Activated B cell treated with CpG ODN at 0.5 μM for 24 hours (primary cell): Measurements from ENCODE around the gene RNH1. TPM values are rescaled to one million over a fixed set of nuclear protein-coding genes. Genes with fewer than 3 reads are reported as not detected.

Source experiments
- ATAC-seq: fragments of 200-7000 bp; cut with Tn5 transposase; one replicate; pipeline ENCODE4 v1.10.0; 2021; ENCODE audit warnings: low read depth, mild to moderate bottlenecking, moderate library complexity
- CTCF ChIA-PET: fragments of 350-600 bp; sonication (Branson Sonifier 250); formaldehyde crosslinking; loops from one replicate; lab custom pipeline; 2021; ENCODE audit warnings: antibody characterized with exemption; lab: Charles Lee
- POLR2A ChIA-PET: fragments of 350-600 bp; sonication (Branson Sonifier 250); formaldehyde crosslinking; loops from one replicate; lab custom pipeline; 2021; ENCODE audit warnings: antibody characterized with exemption; lab: Charles Lee
- DNase-seq: peaks from one replicate; pipeline ENCODE4 v3.0.0; 2022
- H3K27ac Mint-ChIP-seq: one replicate; pipeline ENCODE4 v1.8.0; 2020; ENCODE audit warnings: mixed read lengths
- H3K27me3 Mint-ChIP-seq: one replicate; pipeline ENCODE4 v1.8.0; 2021; ENCODE audit warnings: mixed read lengths
- H3K36me3 Mint-ChIP-seq: one replicate; pipeline ENCODE4 v1.8.0; 2021; ENCODE audit warnings: low read depth, mixed read lengths
- H3K4me1 Mint-ChIP-seq: one replicate; pipeline ENCODE4 v1.8.0; 2021; ENCODE audit warnings: mixed read lengths
- H3K4me3 Mint-ChIP-seq: one replicate; pipeline ENCODE4 v1.8.0; 2020; ENCODE audit warnings: mild to moderate bottlenecking, mixed read lengths
- H3K9me3 Mint-ChIP-seq: one replicate; pipeline ENCODE4 v1.8.0; 2020; ENCODE audit warnings: mixed read lengths
- CTCF ChIP-seq: fragments of 200-600 bp; IDR thresholded peaks from one replicate; pipeline ENCODE4 v1.8.0; 2022; ENCODE audit warnings: antibody characterized with exemption, mild to moderate bottlenecking
- intact Hi-C: fragments of 100-400 bp; cut with micrococcal nuclease; formaldehyde crosslinking; loops from one replicate; pipeline ENCODE4 v1.15.1; 2024
- total RNA-seq: library from RNA; stranded (reverse); gene quantifications from 2 replicates; pipeline ENCODE4 v1.2.3, GENCODE V29; 2022

RNH1 gene
- 101 and 103 TPM in 2 replicates for total RNA-seq

GRCh38 chr11:506995-507726 lies at the start of gene RNH1:
RNH1 (minus strand) TSS chr11:507242; CDS start chr11:502162, 5,080 bp downstream.
- TF ChIP-seq CTCF = no peak
- peaks cover 42% of the 10 kb centered on the region for H3K4me1 Mint-ChIP-seq
- H3K9me3 Mint-ChIP-seq = no peaks in the 10 kb centered on the region
- DNase-seq = peak; percentile 98
- ChIA-PET POLR2A (interaction anchor here (0.7 to 3.0 kb wide), 24 partner anchors 8 to 302 kb away, joined by 3 to 45 read pairs (median 4); partner anchors contain the start of genes BET1L, HRAS, LRRC56 and PHRF1), CTCF (interaction anchor here (2.0 kb wide), 1 partner anchor 58 kb away, joined by 8 read pairs; the partner anchor contains the start of gene PTDSS2)
- intact Hi-C loops = loop anchor here (1.0 to 2.0 kb wide), 11 partner anchors 11 to 302 kb away; partner anchors contain the start of genes DEAF1, LMNTD2, LRRC56 and PHRF1
- peak; percentile 84 for ATAC-seq
- peak within 1 kb of the TSS; percentile 97 for H3K4me3 Mint-ChIP-seq
- peaks cover 14% of the 10 kb centered on the region for H3K36me3 Mint-ChIP-seq
- peak within 1 kb of the TSS; percentile 99 for H3K27ac Mint-ChIP-seq
- no peaks in the 10 kb centered on the region for H3K27me3 Mint-ChIP-seq

GRCh38 chr11:555780-556661 lies 49.0 kb upstream of the RNH1 start:
- ChIA-PET POLR2A (interaction anchor here (0.6 to 3.4 kb wide), 13 partner anchors 10 to 193 kb away, joined by 3 to 22 read pairs (median 7); partner anchors contain the start of genes DEAF1, HRAS, IRF7 and LRRC56), CTCF (interaction anchor here (0.9 to 2.2 kb wide), 8 partner anchors 8 to 167 kb away, joined by 3 to 24 read pairs (median 4); partner anchors contain the start of gene PHRF1)
- no peak for DNase-seq
- no peak overlapping the region for H3K27ac Mint-ChIP-seq
- H3K36me3 Mint-ChIP-seq = no peaks in the 10 kb centered on the region
- no peak for ATAC-seq
- H3K4me1 Mint-ChIP-seq = peaks cover 11% of the 10 kb centered on the region
- peak overlapping the region; percentile 53 for H3K4me3 Mint-ChIP-seq
- intact Hi-C loops = loop anchor here (1.0 kb wide), 6 partner anchors 19 to 209 kb away; partner anchors contain the start of genes LRRC56 and PHRF1
- no peaks in the 10 kb centered on the region for H3K27me3 Mint-ChIP-seq
- H3K9me3 Mint-ChIP-seq = no peaks in the 10 kb centered on the region
- no peak for TF ChIP-seq CTCF

- no peaks in the 10 kb centered on the region for H3K9me3 Mint-ChIP-seq
- CTCF ChIA-PET = interaction anchor here (0.8 to 2.2 kb wide), 11 partner anchors 8 to 168 kb away, joined by 3 to 24 read pairs (median 4); partner anchors contain the start of genes PHRF1 and TMEM80
- POLR2A ChIA-PET = interaction anchor here (0.6 to 3.4 kb wide), 16 partner anchors 14 to 348 kb away, joined by 3 to 22 read pairs (median 8); partner anchors contain the start of genes BET1L, DEAF1, HRAS and IRF7
Observed at GRCh38 chr11:555227-555779, 48.3 kb upstream of the RNH1 start.

More at GRCh38 chr11:555227-555779, 48.3 kb upstream of the RNH1 start:
- Mint-ChIP-seq H3K4me3 (no peak overlapping the region), H3K4me1 (peaks cover 9% of the 10 kb centered on the region), H3K27me3 (no peaks in the 10 kb centered on the region), H3K36me3 (no peaks in the 10 kb centered on the region), H3K27ac (no peak overlapping the region)
- peak; percentile 41 for DNase-seq
- no peak for TF ChIP-seq CTCF
- ATAC-seq = peak; percentile 13
- intact Hi-C loops = loop anchor here (1.0 kb wide), 6 partner anchors 18 to 210 kb away; partner anchors contain the start of genes LRRC56 and PHRF1
